OCI-LY3 (cell line): ENCODE measurements around the gene UPK2.

Experiments used
- H2AFZ ChIP-seq: fragments of 200-600, 300-600 bp; shearing (Covaris generic); 2 replicates; pipeline ENCODE4 v1.6.0; 2014; ENCODE audit warnings: antibody characterized with exemption, low read depth, low read length
- H3K27ac ChIP-seq: fragments of 200-600, 300-600 bp; sonication (generic); 2 replicates; pipeline ENCODE4 v1.5.1; 2014; ENCODE audit warnings: mild to moderate bottlenecking, low read length, moderate library complexity, mixed read lengths
- H3K27me3 ChIP-seq: fragments of 200-600, 300-600 bp; sonication (generic); 2 replicates; pipeline ENCODE4 v1.6.1; 2014; ENCODE audit warnings: low read depth, low read length, mixed read lengths
- H3K36me3 ChIP-seq: fragments of 200-600, 300-600 bp; sonication (generic); replicated peaks from 2 replicates; pipeline ENCODE3; 2014; ENCODE audit warnings: low read depth, low read length, mixed read lengths
- H3K4me1 ChIP-seq: fragments of 300-600, 200-600 bp; sonication (generic); 2 replicates; pipeline ENCODE4 v1.6.1; 2014; ENCODE audit warnings: low read length, mixed read lengths
- H3K4me2 ChIP-seq: fragments of 200-600, 300-600 bp; sonication (generic); 2 replicates; pipeline ENCODE4 v1.6.1; 2014; ENCODE audit warnings: low read length, mixed read lengths
- H3K4me3 ChIP-seq: fragments of 300-600, 200-600 bp; sonication (generic); 2 replicates; pipeline ENCODE4 v1.5.1; 2014; ENCODE audit warnings: antibody characterized with exemption, mild to moderate bottlenecking, low read length, moderate library complexity
- H3K79me2 ChIP-seq: fragments of 300-600, 200-600 bp; shearing (Covaris generic); 2 replicates; pipeline ENCODE4 v1.6.1; 2014; ENCODE audit warnings: mild to moderate bottlenecking, low read length, mixed read lengths
- H3K9ac ChIP-seq: fragments of 300-600, 200-600 bp; shearing (Covaris generic); 2 replicates; pipeline ENCODE4 v1.6.0; 2014; ENCODE audit warnings: mild to moderate bottlenecking, low read length, moderate library complexity
- H3K9me3 ChIP-seq: fragments of 200-600, 300-600 bp; shearing (Covaris generic); 2 replicates; pipeline ENCODE4 v1.6.1; 2014; ENCODE audit warnings: low read length, mixed read lengths; ENCODE audit not compliant: insufficient read depth
- H4K20me1 ChIP-seq: fragments of 200-600, 300-600 bp; sonication (generic); 2 replicates; pipeline ENCODE4 v1.6.1; 2016; ENCODE audit warnings: low read length, mixed read lengths; ENCODE audit not compliant: insufficient read depth
- CTCF ChIP-seq: fragments of 200-600, 300-600 bp; sonication (generic); IDR thresholded peaks from 2 replicates; pipeline ENCODE4 v1.5.1; 2014; ENCODE audit warnings: antibody characterized with exemption, low read length, low read depth
- EZH2phosphoT487 ChIP-seq: fragments of 200-600 bp; shearing (Covaris generic); IDR thresholded peaks from 2 replicates; pipeline ENCODE4 v1.6.1; 2018; ENCODE audit warnings: antibody characterized with exemption, mixed run types, low read depth

The UPK2 gene

DNA sequence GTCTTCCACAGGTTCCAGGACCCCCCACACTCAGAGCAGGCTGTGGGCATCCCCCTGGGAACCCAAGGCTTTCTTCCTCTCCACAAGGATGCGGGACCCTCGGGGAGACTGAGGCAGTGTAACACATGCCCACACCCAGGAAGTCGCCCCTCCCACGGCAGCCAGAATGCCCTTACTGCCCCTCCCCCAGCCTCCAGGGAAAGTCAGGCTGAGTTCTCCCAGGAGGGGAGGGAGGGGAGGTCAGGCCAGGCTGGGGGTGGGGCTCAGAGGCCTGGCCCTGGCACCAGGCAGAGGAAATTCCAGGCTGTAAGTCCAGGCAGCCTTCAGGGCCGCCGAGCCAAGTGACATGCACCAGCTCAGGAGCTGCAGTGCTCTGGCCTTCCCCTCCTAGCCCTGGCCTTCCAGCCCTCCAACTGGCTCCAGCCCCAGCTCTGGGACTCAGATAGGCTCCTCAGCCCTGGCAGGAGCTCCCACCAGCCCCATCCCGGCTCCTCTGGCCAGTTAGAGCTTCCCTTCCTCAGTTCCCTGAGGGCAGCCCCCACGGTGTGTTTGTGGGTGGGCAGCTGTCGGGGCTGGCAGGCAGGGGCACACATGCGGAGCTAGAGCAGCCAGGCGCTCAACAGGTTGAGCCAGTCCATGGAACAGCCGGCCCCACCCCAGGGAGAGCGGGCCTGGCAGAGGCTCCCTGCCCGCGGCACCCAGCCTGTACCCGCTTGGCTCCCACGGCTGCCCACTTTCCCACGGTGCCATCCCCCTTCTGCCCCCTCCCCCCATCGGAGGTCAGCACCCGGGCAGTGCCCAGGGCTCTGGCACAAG is 34.0 kb upstream of the UPK2 start:
- peaks cover 21% of the 10 kb centered on the region for H3K4me1 ChIP-seq
- no peak overlapping the region for H2AFZ ChIP-seq
- H4K20me1 ChIP-seq, result peaks cover 9% of the 10 kb centered on the region; the same call in 1 of the 2 replicates
- no peak overlapping the region for H3K27ac ChIP-seq
- H3K79me2 ChIP-seq, result peaks cover 32% of the 10 kb centered on the region
- TF ChIP-seq CTCF (no peak), EZH2phosphoT487 (no peak)
- H3K36me3 ChIP-seq, result no peaks in the 10 kb centered on the region
- no peaks in the 10 kb centered on the region for H3K9me3 ChIP-seq
- no peaks in the 10 kb centered on the region for H3K27me3 ChIP-seq
- H3K9ac ChIP-seq, result no peak overlapping the region
- no peak overlapping the region for H3K4me2 ChIP-seq
- no peak overlapping the region for H3K4me3 ChIP-seq

- Histone ChIP-seq H3K27ac (no peak overlapping the region), H3K9ac (no peak overlapping the region), H3K79me2 (peaks cover 32% of the 10 kb centered on the region), H3K4me2 (peak overlapping the region; percentile 88), H3K9me3 (no peaks in the 10 kb centered on the region), H3K4me1 (peaks cover 29% of the 10 kb centered on the region), H3K36me3 (no peaks in the 10 kb centered on the region), H4K20me1 (peaks cover 9% of the 10 kb centered on the region; the same call in 1 of the 2 replicates), H3K27me3 (no peaks in the 10 kb centered on the region), H3K4me3 (peak overlapping the region; percentile 99), H2AFZ (no peak overlapping the region)
- TF ChIP-seq EZH2phosphoT487 (no peak), CTCF (no peak)
These were observed 33.1 kb upstream of the UPK2 start for GRCh38 chr11:118922745-118923627.

DNA sequence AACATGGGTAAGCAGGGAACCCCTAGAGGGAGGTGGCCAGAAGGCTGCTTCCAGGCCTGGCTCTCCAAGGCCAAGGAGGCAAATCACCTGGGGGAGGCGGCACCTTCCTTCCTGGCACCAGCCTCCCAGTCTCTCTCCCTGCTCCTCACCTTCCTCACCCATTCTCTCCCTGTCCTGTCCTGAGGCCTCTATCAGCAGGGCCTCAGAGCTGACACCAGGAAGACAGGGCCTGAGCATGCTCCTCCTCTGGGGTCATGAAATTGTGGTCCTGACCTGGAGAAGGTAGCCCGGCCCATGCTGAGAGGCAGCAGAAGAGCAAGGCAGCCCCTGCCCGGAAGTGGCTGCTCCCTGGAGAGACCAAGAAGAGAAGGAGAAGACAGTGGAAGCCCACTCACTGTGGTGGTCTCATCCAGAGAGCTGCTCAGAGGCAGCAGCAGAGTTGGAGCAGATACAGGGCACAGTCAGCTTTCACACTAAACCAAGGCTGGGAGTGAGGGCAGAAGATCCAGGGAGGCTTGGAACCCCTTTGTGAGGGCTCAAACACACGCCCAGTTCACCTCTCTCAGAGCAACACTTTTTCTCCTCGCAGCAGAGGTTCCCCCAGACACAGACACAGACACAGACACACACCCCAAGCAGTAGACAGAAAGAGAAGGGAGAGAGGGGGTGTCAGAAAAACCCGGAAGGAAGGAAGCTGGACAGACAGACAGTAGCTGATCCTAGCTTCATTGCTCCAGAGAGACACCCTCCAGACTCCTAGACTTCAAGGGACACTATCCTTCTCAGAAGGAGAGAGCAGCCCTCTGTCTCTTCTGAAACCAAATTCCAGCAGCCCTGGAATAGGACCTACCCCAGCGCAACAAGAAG is 32.1 kb upstream of the UPK2 start:
- Histone ChIP-seq H3K9me3 (no peaks in the 10 kb centered on the region), H4K20me1 (peaks cover 9% of the 10 kb centered on the region; the same call in 1 of the 2 replicates), H3K4me2 (peak overlapping the region; percentile 88), H3K27ac (0 out of 2 replicates have a peak overlapping the region, but pooled peaks have one; percentile 7), H3K36me3 (no peaks in the 10 kb centered on the region), H3K79me2 (peaks cover 32% of the 10 kb centered on the region), H3K27me3 (no peaks in the 10 kb centered on the region), H3K4me1 (peaks cover 29% of the 10 kb centered on the region), H3K9ac (peak overlapping the region; percentile 95), H3K4me3 (peak overlapping the region; percentile 99), H2AFZ (no peak overlapping the region)
- no peak for TF ChIP-seq EZH2phosphoT487
- no peak for TF ChIP-seq CTCF
